Kidney (tissue), 22 donors: ENCODE data around the gene RTCA. TPM values are rescaled to one million over a fixed set of nuclear protein-coding genes. Genes with fewer than 3 reads are reported as not detected.
A peak's percentile ranks its signal among the peaks of the same experiment; 100 is the strongest.

ENCODE experiments used
- DNase-seq, 5 donors: peaks; one replicate each; pipeline ENCODE4 v3.0.0-alpha.2; 2013 to 2020
- FAIRE-seq: peaks from 2 replicates; lab custom pipeline; 2012; peaks lifted over from hg19 to GRCh38; lab: Jason Lieb, UNC
- H3K27ac ChIP-seq, 2 donors: one replicate each; pipeline ENCODE4 v1.7.0; 2013; ENCODE audit warnings: low read depth in 2 of 2, low read length in 2 of 2, inconsistent platforms in 1 of 2
- H3K27me3 ChIP-seq: one replicate; pipeline ENCODE4 v1.7.1; 2013; ENCODE audit warnings: low read length, inconsistent platforms; ENCODE audit not compliant: control insufficient read depth, insufficient read depth
- H3K36me3 ChIP-seq, 3 donors: one replicate each; pipeline versions ENCODE4 v1.7.0 to v1.7.1; 2013; ENCODE audit warnings: low read length in 3 of 3, control low read depth in 1 of 3, inconsistent platforms in 1 of 3; ENCODE audit not compliant: insufficient read depth in 3 of 3, control insufficient read depth in 2 of 3
- H3K4me1 ChIP-seq, 3 donors: one replicate each; pipeline versions ENCODE4 v1.7.0 to v1.7.1; 2013; ENCODE audit warnings: low read length in 3 of 3, inconsistent platforms in 1 of 3, low read depth in 1 of 3; ENCODE audit not compliant: control insufficient read depth in 2 of 3, insufficient read depth in 2 of 3
- H3K4me3 ChIP-seq, 3 donors: one replicate each; pipeline versions ENCODE4 v1.7.0 to v1.8.1; 2013; ENCODE audit warnings: low read length in 3 of 3, control low read depth in 1 of 3, inconsistent platforms in 1 of 3
- H3K9ac ChIP-seq, 3 donors: one replicate each; pipeline versions ENCODE4 v1.7.0 to v1.7.1; 2013; ENCODE audit warnings: low read length in 3 of 3, control low read depth in 1 of 3, inconsistent platforms in 1 of 3
- H3K9me3 ChIP-seq, 3 donors: one replicate each; pipeline versions ENCODE4 v1.7.0 to v1.7.1; 2013; ENCODE audit warnings: low read length in 3 of 3, control low read depth in 1 of 3, inconsistent platforms in 1 of 3; ENCODE audit not compliant: control insufficient read depth in 2 of 3, insufficient read depth in 1 of 3
- intact Hi-C: fragments of 100-400 bp; cut with DNase I; formaldehyde crosslinking; loops from one replicate; pipeline ENCODE4 v1.11.1; 2022
- long read RNA-seq, 10 donors: library from polyadenylated mRNA in 1 of 10; unstranded in 1 of 10; transcript quantifications; one replicate each; pipeline ENCODE4 v2.0.0 and lab custom pipeline, GENCODE V29; 2021 to 2026
- polyA plus RNA-seq: library from polyadenylated mRNA; stranded (reverse); fragments of 350-450 nt; fragmentation: Illumina TruSeq; extraction: RNeasy Lipid Tissue Mini Kit (QIAGEN cat#74804); gene quantifications from one replicate; pipeline ENCODE4 v1.2.3, GENCODE V29; 2014; ENCODE audit warnings: low read depth, low replicate concordance; ENCODE audit not compliant: insufficient read depth
- total RNA-seq: library from RNA; stranded (reverse); fragmentation: NEBNext Ultra II Directional; extraction: Animal tissue kit (Norgen Biotek cat#: 25700); gene quantifications from one replicate; pipeline ENCODE4 v1.2.1, GENCODE V29; 2021
- TF ChIP-seq, protein P1 (sequence below): IDR thresholded peaks from 3 replicates; pipeline ENCODE4 v1.5.1; 2012; ENCODE audit warnings: mild to moderate bottlenecking, moderate library complexity, borderline replicate concordance; ENCODE audit not compliant: insufficient read depth; ENCODE audit errors: extremely low read depth
- donor health status: control.
- donor health status: control.
- donor health status: control.
- donor health status: control.
- donor health status: control.
- donor health status: DM: yes; HTN: yes; CAD: no.
- donor health status: Normal renal cell carcinoma (clear cell type).

The RTCA gene
- total RNA-seq (30.8 TPM), polyA plus RNA-seq (51.1 TPM)
- long read RNA-seq, donor 1, partial matches to known transcripts = 0 of 3 reads
- long read RNA-seq, donor 1, other reads (novel, unspliced or antisense) = 0 of 3 reads
- long read RNA-seq, donor 2, partial matches to known transcripts = 8 of 14 reads
- long read RNA-seq, donor 2, other reads (novel, unspliced or antisense) = 0 of 14 reads
- long read RNA-seq, donor 3, transcript RTCA-203 (11 exons, 2,535 nt) = major isoform, 7 of 9 reads
- long read RNA-seq, donor 3, partial matches to known transcripts = 0 of 9 reads
- long read RNA-seq, donor 3, other reads (novel, unspliced or antisense) = 0 of 9 reads
- long read RNA-seq, donor 4, transcript RTCA-203 (11 exons, 2,535 nt) = major isoform, 11 of 13 reads
- long read RNA-seq, donor 4, partial matches to known transcripts = 0 of 13 reads
- long read RNA-seq, donor 4, other reads (novel, unspliced or antisense) = 0 of 13 reads
- long read RNA-seq, donor 5, partial matches to known transcripts = 0 of 2 reads
- long read RNA-seq, donor 5, other reads (novel, unspliced or antisense) = 0 of 2 reads
- long read RNA-seq, donor 6, transcript RTCA-203 (11 exons, 2,535 nt) = major isoform, 8 of 22 reads
- long read RNA-seq, donor 6, partial matches to known transcripts = 14 of 22 reads
- long read RNA-seq, donor 6, other reads (novel, unspliced or antisense) = 0 of 22 reads
- long read RNA-seq, donor 7, transcript RTCA-203 (11 exons, 2,535 nt) = major isoform, 8 of 16 reads
- long read RNA-seq, donor 7, partial matches to known transcripts = 2 of 16 reads
- long read RNA-seq, donor 7, other reads (novel, unspliced or antisense) = 6 of 16 reads
- long read RNA-seq, donor 8, partial matches to known transcripts = 0 of 5 reads
- long read RNA-seq, donor 8, other reads (novel, unspliced or antisense) = 0 of 5 reads
- long read RNA-seq, donor 9, partial matches to known transcripts = 0 of 4 reads
- long read RNA-seq, donor 9, other reads (novel, unspliced or antisense) = 0 of 4 reads
- long read RNA-seq, donor 10, partial matches to known transcripts = 0 of 3 reads
- long read RNA-seq, donor 10, other reads (novel, unspliced or antisense) = 0 of 3 reads

DNA sequence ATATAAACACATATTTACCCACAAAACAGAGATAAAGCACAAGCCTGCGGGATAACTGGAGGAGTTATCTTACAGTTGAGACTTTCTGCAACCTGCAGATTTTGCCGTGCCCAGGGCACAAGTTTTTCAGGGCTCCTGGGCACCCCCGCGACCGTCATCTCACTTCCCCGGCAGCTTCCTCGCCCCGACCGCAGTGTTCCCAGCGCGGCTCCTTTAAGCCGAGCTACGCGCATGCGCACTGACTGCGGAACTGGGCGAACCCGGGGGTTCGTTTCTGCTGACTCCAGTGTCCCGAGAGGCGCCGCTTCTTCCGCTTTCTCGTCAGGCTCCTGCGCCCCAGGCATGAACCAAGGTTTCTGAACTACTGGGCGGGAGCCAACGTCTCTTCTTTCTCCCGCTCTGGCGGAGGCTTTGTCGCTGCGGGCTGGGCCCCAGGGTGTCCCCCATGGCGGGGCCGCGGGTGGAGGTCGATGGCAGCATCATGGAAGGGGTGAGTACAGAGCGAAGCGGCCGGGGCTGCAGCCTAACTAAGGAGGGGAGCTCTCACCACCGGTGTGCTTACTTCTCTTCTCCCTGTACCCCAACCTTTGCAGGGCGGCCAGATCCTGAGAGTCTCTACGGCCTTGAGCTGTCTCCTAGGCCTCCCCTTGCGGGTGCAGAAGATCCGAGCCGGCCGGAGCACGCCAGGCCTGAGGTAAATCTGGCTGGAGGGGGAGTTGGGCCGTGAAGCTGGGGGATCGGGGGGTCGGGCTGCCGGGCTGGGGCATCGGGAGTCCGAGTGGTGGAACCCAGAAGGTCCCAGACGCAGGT, at the start of gene RTCA:
RTCA (plus strand) TSS at position 286 of the 810 bp plus-strand sequence; CDS start at position 446, 160 bp downstream.
- Histone ChIP-seq H3K36me3 (peaks cover 9 to 19% (median 10%) of the 10 kb centered on the region in 3 donors), H3K4me3 (peak within 1 kb of the TSS; percentile 87 to 98 (median 92)), H3K27ac (peak within 1 kb of the TSS; percentile 71 to 81), H3K9me3 (peaks cover 0 to 9% (median 0%) of the 10 kb centered on the region in 3 donors), H3K4me1 (peaks cover 0 to 16% (median 6%) of the 10 kb centered on the region in 3 donors), H3K27me3 (no peaks in the 10 kb centered on the region), H3K9ac (peak within 1 kb of the TSS; percentile 72 to 97 (median 81))
- FAIRE-seq (no peak), DNase-seq (peak; percentile 95 to 99 (median 97))
- TF ChIP-seq, protein P1, sequence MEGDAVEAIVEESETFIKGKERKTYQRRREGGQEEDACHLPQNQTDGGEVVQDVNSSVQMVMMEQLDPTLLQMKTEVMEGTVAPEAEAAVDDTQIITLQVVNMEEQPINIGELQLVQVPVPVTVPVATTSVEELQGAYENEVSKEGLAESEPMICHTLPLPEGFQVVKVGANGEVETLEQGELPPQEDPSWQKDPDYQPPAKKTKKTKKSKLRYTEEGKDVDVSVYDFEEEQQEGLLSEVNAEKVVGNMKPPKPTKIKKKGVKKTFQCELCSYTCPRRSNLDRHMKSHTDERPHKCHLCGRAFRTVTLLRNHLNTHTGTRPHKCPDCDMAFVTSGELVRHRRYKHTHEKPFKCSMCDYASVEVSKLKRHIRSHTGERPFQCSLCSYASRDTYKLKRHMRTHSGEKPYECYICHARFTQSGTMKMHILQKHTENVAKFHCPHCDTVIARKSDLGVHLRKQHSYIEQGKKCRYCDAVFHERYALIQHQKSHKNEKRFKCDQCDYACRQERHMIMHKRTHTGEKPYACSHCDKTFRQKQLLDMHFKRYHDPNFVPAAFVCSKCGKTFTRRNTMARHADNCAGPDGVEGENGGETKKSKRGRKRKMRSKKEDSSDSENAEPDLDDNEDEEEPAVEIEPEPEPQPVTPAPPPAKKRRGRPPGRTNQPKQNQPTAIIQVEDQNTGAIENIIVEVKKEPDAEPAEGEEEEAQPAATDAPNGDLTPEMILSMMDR = no peak
- intact Hi-C loops = no loop called here

DNA sequence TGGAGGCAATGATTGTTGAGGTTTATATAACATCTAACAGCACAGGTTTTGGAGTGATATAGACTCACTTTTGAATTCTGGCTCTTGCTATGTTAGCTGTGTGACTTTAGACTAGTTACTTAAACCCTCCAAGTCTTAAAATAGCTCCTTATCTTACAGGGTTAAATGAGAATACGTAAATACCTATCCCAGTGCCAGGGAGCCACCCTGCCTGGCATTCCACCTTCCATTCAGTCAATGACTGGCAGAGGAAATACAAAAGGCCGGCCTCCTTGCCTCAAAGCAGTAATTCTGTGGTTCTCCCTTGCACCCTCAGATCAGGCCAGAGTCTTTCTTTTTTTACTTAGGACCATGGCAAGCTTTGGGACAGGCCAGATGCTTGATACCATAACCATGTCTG, 48.2 kb upstream of the RTCA start:
- Histone ChIP-seq H3K4me1 (peaks cover 0 to 23% (median 0%) of the 10 kb centered on the region in 3 donors), H3K9me3 (no peaks in the 10 kb centered on the region), H3K4me3 (no peak overlapping the region), H3K36me3 (peaks cover 0 to 20% (median under 1%) of the 10 kb centered on the region in 3 donors), H3K9ac (no peak overlapping the region), H3K27me3 (no peaks in the 10 kb centered on the region), H3K27ac (no peak overlapping the region)
- intact Hi-C loops = no loop called here
- no peak for FAIRE-seq
- TF ChIP-seq, protein P1 = no peak
- no peak for DNase-seq

DNA sequence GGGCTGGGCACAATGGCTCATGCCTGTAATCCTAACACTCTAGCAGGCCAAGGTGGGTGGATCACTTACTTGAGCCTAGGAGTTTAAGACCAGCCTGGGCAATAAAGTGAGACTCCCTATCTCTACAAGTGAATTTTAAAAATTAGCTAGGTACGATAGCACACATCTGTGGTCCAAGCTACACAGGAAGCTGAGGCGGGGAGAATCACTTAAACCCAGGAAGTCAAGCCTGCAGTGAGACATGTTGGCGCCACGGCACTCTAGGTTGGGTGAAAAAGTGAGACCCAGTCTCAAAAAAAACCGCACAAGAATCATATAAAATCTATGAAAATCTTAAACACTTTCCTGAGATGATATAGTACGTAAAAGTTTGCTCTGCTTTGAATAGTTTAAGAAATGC, 46.6 kb upstream of the RTCA start:
- no peak overlapping the region for H3K27ac ChIP-seq
- no peak overlapping the region for H3K4me3 ChIP-seq
- no peak for FAIRE-seq
- no peaks in the 10 kb centered on the region for H3K9me3 ChIP-seq
- peaks cover 0 to 15% (median 0%) of the 10 kb centered on the region in 3 donors for H3K36me3 ChIP-seq
- TF ChIP-seq, protein P1 = no peak
- H3K4me1 ChIP-seq = peaks cover 0 to 20% (median 0%) of the 10 kb centered on the region in 3 donors
- H3K27me3 ChIP-seq = no peaks in the 10 kb centered on the region
- no peak overlapping the region for H3K9ac ChIP-seq
- intact Hi-C loops = no loop called here
- DNase-seq = no peak
